Epithelial cell of esophagus (primary cell): Measurements from ENCODE around the gene ADGRL3.
A peak's percentile ranks its signal among the peaks of the same experiment; 100 is the strongest.

ENCODE experiments used
- DNase-seq: peaks from one replicate; pipeline ENCODE4 v3.0.0; 2010; ENCODE audit warnings: low read depth
- H3K4me3 ChIP-seq: 2 replicates; pipeline ENCODE4 v1.5.1; 2011; ENCODE audit warnings: mild to moderate bottlenecking, low read length, control low read depth
- TF ChIP-seq, protein P1 (sequence below): IDR thresholded peaks from 2 replicates; pipeline ENCODE4 v1.5.1; 2011; ENCODE audit warnings: low read depth, mild to moderate bottlenecking, low read length, control low read depth, inconsistent platforms; ENCODE audit not compliant: insufficient read depth; ENCODE audit errors: missing control alignments

Gene ADGRL3

DNA sequence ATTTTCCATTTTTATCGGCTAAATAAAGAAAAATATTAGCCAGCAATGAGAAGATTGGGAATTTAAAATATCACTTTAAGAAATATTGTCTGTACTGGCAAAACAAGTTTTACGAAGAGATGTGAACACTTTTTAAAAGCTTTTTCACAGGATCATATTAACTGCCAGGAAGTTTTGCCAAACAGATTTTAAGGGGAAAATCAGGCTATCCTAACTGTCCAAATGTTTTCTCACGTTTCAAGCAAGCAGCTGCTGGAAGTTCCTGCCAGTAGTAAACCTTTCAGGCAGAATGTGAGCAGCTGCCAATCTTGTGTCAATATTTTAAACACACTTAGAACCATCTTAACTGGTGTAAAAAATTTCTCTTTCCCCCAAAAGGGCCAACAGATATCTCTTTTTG is 101.1 kb downstream of the ADGRL3 start:
- DNase-seq, result no peak
- TF ChIP-seq, protein P1, sequence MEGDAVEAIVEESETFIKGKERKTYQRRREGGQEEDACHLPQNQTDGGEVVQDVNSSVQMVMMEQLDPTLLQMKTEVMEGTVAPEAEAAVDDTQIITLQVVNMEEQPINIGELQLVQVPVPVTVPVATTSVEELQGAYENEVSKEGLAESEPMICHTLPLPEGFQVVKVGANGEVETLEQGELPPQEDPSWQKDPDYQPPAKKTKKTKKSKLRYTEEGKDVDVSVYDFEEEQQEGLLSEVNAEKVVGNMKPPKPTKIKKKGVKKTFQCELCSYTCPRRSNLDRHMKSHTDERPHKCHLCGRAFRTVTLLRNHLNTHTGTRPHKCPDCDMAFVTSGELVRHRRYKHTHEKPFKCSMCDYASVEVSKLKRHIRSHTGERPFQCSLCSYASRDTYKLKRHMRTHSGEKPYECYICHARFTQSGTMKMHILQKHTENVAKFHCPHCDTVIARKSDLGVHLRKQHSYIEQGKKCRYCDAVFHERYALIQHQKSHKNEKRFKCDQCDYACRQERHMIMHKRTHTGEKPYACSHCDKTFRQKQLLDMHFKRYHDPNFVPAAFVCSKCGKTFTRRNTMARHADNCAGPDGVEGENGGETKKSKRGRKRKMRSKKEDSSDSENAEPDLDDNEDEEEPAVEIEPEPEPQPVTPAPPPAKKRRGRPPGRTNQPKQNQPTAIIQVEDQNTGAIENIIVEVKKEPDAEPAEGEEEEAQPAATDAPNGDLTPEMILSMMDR, result no peak
- H3K4me3 ChIP-seq, result no peak overlapping the region

DNA sequence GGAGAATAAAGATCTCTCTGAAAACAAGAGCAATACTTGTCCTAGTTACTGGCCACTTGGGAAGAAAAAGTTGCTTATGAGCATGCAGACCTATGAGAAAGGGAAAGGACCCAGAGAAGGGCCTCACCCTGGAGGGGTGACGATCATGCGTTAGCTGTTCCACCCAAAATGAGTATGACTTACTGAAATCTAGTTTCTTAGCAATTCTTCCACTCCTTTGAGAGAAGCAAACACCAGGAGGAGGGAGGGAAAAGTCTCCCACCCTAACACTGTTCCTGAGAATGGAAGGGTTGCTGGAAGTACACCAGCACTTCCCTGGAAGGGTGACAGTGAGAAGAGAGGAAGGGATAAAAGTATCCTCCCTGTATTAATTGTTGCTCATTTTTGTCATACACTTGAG is 107.9 kb downstream of the ADGRL3 start:
- TF ChIP-seq, protein P1, result no peak

DNA sequence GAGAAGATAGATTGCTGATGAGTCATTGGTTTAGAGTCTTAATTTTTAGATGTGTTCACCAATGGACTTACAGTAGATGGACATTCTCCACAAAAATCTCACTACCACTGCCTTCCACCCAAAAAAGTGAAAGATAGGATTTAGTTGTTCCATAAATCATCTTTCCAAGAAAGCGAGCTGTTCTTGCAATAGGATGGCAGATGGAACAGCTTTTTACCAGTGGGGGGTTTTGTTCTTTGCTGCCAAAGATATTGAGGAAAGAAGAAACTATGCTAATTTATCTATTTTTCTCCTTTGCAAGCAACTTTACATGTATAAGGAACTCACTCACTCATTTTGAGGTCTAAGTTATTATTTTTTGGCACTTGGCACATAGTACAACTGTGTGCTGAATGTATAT is 109.5 kb downstream of the ADGRL3 start:
- no peak for DNase-seq
- TF ChIP-seq, protein P1, result no peak
- no peak overlapping the region for H3K4me3 ChIP-seq

More for the DNA sequence above, 107.9 kb downstream of the ADGRL3 start:
- DNase-seq, result no peak
- H3K4me3 ChIP-seq, result no peak overlapping the region

DNA sequence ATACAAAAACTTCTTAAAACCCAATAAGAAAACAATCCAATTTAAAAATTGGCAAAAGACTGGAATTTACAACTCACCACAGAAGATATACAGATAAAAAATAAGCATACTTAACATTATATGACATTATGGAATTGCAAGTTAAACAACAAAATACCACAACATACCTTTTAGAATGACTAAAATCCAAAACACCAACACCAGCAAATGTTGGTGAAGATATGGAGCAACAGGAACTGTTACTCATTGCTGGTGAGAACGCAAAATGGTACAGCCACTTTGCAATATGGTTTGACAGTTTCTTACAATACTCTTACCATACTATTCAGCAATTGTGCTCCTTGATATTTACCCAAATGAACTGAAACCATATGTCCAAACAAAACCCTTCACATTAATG is 112.4 kb downstream of the ADGRL3 start:
- H3K4me3 ChIP-seq, result no peak overlapping the region
- peak; percentile 38 for DNase-seq
- TF ChIP-seq, protein P1, result no peak

DNA sequence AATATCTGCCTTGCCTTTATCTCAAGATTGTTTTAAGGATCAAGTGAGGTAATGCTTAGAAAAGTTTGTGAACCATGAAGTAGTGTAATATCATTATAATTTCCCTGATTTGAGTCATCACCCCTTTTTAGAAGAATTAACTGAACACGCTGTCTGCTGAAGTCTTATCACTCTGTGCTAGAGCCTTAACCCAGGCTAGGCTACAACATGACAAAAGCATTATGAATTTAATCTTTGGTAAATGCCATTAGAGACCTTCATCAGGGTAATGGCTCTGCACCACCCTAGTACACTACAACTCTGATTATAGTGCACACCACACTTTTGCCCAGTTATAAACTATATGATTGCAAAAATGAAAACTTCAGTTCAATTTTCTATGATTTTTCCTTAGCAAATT is 118.3 kb downstream of the ADGRL3 start:
- no peak for DNase-seq

DNA sequence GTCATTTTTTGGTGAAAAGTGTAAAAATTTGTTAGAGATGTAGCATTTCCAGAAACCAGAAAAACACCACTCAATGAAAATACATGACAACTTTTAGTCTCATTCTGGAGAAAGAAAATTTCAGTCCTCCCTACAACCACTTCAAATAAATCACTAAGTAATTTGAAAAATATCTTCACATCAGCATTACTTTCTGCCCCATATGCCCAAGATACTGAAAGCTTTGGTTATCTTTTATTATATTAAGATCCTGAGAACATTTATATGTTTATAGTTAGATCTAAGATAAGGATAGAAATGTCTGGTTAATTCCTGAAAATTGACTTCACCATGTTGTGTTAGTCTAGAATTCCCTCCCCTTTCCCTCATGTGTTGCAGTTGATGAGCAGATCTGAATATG is 119.0 kb downstream of the ADGRL3 start:
- DNase-seq, result no peak
- TF ChIP-seq, protein P1, result no peak
- H3K4me3 ChIP-seq, result no peak overlapping the region

More for the DNA sequence above, 118.3 kb downstream of the ADGRL3 start:
- TF ChIP-seq, protein P1, result no peak
- H3K4me3 ChIP-seq, result no peak overlapping the region

DNA sequence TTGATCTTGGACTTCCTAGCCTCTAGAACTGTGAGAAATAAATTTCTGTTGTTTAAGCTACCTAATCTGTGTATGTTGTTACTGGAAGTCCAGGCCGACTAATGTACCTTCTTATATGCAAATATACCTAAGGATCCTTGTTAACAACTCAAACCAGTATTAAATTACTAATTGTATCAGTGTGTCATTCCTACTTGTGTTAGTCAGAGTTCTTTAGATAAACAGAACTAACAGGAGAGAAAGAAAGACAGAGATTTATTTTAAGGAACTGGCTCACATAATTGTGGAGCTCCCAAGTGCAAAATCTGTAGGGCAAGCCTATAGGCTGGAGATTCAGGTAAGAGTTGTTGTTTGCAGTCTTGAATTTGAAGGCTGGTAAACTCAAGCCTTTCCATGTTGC is 120.0 kb downstream of the ADGRL3 start:
- no peak overlapping the region for H3K4me3 ChIP-seq
- TF ChIP-seq, protein P1, result no peak
- peak; percentile 43 for DNase-seq
